ENCODE measurements around the gene METTL24. TPM values are rescaled to one million over a fixed set of nuclear protein-coding genes. Genes with fewer than 3 reads are reported as not detected.

METTL24 gene
- total and polyA plus RNA-seq, 4 donors: 0.14 to 2.0 (median 0.91) TPM

DNA sequence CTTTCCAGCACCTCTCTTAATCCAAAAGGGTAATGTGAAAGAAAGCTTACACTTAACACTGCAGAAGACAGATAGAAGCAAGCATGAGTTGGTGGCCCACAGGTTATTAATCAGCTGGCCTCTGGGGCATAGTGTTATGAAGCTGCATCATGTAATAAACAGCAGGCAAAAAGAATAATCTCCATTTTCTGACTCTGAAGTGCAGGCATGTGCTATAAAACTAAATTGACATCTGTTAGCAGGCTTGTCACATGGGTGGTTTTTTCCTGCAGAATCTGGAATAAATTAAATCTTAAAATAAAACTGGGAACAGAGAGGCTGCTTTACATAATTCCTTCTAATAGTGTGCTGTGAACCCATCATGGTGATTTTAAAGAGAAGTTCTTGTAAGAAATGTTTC lies 73.3 kb downstream of the METTL24 start:
- DNase-seq (ENCODE audit: low spot score): no peak

DNA sequence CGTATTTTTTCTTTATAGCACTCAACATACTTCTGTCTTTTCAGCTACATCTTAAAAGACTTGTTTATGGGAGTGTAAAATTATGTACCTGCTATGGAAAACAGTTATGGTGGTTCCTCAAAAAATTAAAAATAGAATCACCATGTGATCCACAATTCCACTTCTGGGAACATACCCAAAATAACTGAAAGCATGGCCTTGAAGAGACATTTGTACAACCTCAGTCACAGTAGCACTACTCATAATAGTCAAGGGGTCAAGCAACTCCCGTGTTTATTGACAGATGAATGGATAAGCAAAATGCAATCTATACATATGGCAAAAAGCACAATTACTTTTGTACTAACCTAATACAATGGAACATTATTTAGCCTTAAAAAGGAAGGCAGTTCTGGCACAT lies 74.5 kb downstream of the METTL24 start:
- H3K4me1 ChIP-seq (ENCODE audit: control insufficient read depth in 4 of 4, insufficient read depth in 4 of 4, low read length in 3 of 4): peaks cover 0 to 2% (median 0%) of the 10 kb centered on the region in 4 donors
- H3K9me3 ChIP-seq (ENCODE audit: control insufficient read depth in 4 of 4, low read length in 3 of 4): no peaks in the 10 kb centered on the region
- 61% methylated on average over 2 of the region's 2 CpGs for whole genome bisulfite sequencing
- H3K27me3 ChIP-seq (ENCODE audit: control insufficient read depth in 4 of 4, insufficient read depth in 4 of 4, low read length in 3 of 4): no peaks in the 10 kb centered on the region
- no peak for DNase-seq (ENCODE audit: low spot score)
- no peak overlapping the region for H3K27ac ChIP-seq (ENCODE audit: low read depth in 1 of 2, low read length in 2 of 2)
- H3K9ac ChIP-seq (ENCODE audit: low read depth in 1 of 2, low read length in 2 of 2): no peak overlapping the region
- no peaks in the 10 kb centered on the region for H3K36me3 ChIP-seq (ENCODE audit: control insufficient read depth in 4 of 4, insufficient read depth in 3 of 4, low read depth in 1 of 4, low read length in 3 of 4)
- no peak overlapping the region for H3K4me3 ChIP-seq (ENCODE audit: low read depth in 1 of 3, low read length in 3 of 3)
- TF ChIP-seq HNF4G (IDR thresholded peaks at IDR 0.05) (no peak), GABPA (IDR thresholded peaks at IDR 0.05 in 1 of 2, conservative IDR thresholded peaks at IDR 0.05 in 1 of 2) (no peak), RXRA (IDR thresholded peaks at IDR 0.05) (no peak), YY1 (IDR thresholded peaks at IDR 0.05) (no peak), RAD21 (IDR thresholded peaks at IDR 0.05) (no peak), EGR1 (IDR thresholded peaks at IDR 0.05; ENCODE audit: low read depth in 2 of 2) (no peak)
- TF ChIP-seq, protein P1, sequence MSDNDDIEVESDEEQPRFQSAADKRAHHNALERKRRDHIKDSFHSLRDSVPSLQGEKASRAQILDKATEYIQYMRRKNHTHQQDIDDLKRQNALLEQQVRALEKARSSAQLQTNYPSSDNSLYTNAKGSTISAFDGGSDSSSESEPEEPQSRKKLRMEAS (IDR thresholded peaks at IDR 0.05): no peak
- TF ChIP-seq, protein P2, sequence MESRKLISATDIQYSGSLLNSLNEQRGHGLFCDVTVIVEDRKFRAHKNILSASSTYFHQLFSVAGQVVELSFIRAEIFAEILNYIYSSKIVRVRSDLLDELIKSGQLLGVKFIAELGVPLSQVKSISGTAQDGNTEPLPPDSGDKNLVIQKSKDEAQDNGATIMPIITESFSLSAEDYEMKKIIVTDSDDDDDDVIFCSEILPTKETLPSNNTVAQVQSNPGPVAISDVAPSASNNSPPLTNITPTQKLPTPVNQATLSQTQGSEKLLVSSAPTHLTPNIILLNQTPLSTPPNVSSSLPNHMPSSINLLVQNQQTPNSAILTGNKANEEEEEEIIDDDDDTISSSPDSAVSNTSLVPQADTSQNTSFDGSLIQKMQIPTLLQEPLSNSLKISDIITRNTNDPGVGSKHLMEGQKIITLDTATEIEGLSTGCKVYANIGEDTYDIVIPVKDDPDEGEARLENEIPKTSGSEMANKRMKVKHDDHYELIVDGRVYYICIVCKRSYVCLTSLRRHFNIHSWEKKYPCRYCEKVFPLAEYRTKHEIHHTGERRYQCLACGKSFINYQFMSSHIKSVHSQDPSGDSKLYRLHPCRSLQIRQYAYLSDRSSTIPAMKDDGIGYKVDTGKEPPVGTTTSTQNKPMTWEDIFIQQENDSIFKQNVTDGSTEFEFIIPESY (IDR thresholded peaks at IDR 0.05): no peak

More for the DNA sequence above, 73.3 kb downstream of the METTL24 start:
- TF ChIP-seq RAD21 (IDR thresholded peaks at IDR 0.05) (no peak), FOXA1 (IDR thresholded peaks at IDR 0.05) (no peak), YY1 (IDR thresholded peaks at IDR 0.05) (no peak), TAF1 (conservative IDR thresholded peaks at IDR 0.05) (no peak), GABPA (IDR thresholded peaks at IDR 0.05 in 1 of 2, conservative IDR thresholded peaks at IDR 0.05 in 1 of 2) (no peak), HNF4G (IDR thresholded peaks at IDR 0.05) (no peak), NR2F2 (IDR thresholded peaks at IDR 0.05) (no peak), RXRA (IDR thresholded peaks at IDR 0.05) (no peak), EGR1 (IDR thresholded peaks at IDR 0.05; ENCODE audit: low read depth in 2 of 2) (no peak), HNF4A (conservative IDR thresholded peaks at IDR 0.05) (no peak), JUND (IDR thresholded peaks at IDR 0.05) (no peak), SP1 (IDR thresholded peaks at IDR 0.05) (no peak), FOXA2 (IDR thresholded peaks at IDR 0.05) (no peak)
- TF ChIP-seq, protein P3, sequence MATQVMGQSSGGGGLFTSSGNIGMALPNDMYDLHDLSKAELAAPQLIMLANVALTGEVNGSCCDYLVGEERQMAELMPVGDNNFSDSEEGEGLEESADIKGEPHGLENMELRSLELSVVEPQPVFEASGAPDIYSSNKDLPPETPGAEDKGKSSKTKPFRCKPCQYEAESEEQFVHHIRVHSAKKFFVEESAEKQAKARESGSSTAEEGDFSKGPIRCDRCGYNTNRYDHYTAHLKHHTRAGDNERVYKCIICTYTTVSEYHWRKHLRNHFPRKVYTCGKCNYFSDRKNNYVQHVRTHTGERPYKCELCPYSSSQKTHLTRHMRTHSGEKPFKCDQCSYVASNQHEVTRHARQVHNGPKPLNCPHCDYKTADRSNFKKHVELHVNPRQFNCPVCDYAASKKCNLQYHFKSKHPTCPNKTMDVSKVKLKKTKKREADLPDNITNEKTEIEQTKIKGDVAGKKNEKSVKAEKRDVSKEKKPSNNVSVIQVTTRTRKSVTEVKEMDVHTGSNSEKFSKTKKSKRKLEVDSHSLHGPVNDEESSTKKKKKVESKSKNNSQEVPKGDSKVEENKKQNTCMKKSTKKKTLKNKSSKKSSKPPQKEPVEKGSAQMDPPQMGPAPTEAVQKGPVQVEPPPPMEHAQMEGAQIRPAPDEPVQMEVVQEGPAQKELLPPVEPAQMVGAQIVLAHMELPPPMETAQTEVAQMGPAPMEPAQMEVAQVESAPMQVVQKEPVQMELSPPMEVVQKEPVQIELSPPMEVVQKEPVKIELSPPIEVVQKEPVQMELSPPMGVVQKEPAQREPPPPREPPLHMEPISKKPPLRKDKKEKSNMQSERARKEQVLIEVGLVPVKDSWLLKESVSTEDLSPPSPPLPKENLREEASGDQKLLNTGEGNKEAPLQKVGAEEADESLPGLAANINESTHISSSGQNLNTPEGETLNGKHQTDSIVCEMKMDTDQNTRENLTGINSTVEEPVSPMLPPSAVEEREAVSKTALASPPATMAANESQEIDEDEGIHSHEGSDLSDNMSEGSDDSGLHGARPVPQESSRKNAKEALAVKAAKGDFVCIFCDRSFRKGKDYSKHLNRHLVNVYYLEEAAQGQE (IDR thresholded peaks at IDR 0.05): no peak
- TF ChIP-seq, protein P1 (IDR thresholded peaks at IDR 0.05): no peak
- TF ChIP-seq, protein P2 (IDR thresholded peaks at IDR 0.05): no peak
- TF ChIP-seq, protein P4, sequence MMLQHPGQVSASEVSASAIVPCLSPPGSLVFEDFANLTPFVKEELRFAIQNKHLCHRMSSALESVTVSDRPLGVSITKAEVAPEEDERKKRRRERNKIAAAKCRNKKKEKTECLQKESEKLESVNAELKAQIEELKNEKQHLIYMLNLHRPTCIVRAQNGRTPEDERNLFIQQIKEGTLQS (IDR thresholded peaks at IDR 0.05): no peak
- TF ChIP-seq, protein P5, sequence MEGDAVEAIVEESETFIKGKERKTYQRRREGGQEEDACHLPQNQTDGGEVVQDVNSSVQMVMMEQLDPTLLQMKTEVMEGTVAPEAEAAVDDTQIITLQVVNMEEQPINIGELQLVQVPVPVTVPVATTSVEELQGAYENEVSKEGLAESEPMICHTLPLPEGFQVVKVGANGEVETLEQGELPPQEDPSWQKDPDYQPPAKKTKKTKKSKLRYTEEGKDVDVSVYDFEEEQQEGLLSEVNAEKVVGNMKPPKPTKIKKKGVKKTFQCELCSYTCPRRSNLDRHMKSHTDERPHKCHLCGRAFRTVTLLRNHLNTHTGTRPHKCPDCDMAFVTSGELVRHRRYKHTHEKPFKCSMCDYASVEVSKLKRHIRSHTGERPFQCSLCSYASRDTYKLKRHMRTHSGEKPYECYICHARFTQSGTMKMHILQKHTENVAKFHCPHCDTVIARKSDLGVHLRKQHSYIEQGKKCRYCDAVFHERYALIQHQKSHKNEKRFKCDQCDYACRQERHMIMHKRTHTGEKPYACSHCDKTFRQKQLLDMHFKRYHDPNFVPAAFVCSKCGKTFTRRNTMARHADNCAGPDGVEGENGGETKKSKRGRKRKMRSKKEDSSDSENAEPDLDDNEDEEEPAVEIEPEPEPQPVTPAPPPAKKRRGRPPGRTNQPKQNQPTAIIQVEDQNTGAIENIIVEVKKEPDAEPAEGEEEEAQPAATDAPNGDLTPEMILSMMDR (IDR thresholded peaks at IDR 0.05; ENCODE audit: low read depth, low read length, missing input control): no peak
- no peak overlapping the region for H3K4me3 ChIP-seq (ENCODE audit: low read depth in 1 of 3, low read length in 3 of 3)
- H3K36me3 ChIP-seq (ENCODE audit: control insufficient read depth in 4 of 4, insufficient read depth in 3 of 4, low read depth in 1 of 4, low read length in 3 of 4): no peaks in the 10 kb centered on the region
- H3K27me3 ChIP-seq (ENCODE audit: control insufficient read depth in 4 of 4, insufficient read depth in 4 of 4, low read length in 3 of 4): no peaks in the 10 kb centered on the region
- H3K9ac ChIP-seq (ENCODE audit: low read depth in 1 of 2, low read length in 2 of 2): no peak overlapping the region
- H3K4me1 ChIP-seq (ENCODE audit: control insufficient read depth in 4 of 4, insufficient read depth in 4 of 4, low read length in 3 of 4): peaks cover 0 to 2% (median 0%) of the 10 kb centered on the region in 4 donors
- H3K9me3 ChIP-seq (ENCODE audit: control insufficient read depth in 4 of 4, low read length in 3 of 4): no peaks in the 10 kb centered on the region
- no peak overlapping the region for H3K27ac ChIP-seq (ENCODE audit: low read depth in 1 of 2, low read length in 2 of 2)
